HG02642 (cell line): ENCODE measurements around the gene KRT80.

Source experiments
- ATAC-seq: cut with Tn5 transposase; IDR thresholded peaks from one replicate; pipeline ENCODE4 v1.9.1; 2021; ENCODE audit warnings: mild to moderate bottlenecking; ENCODE audit not compliant: unreplicated experiment, poor library complexity

Gene KRT80

GRCh38 chr12:52229836-52230343 is 38.1 kb upstream of the KRT80 start:
- ATAC-seq = no peak

- no peak for ATAC-seq
Observed at GRCh38 chr12:52228931-52229330, 37.1 kb upstream of the KRT80 start.

GRCh38 chr12:52228366-52228765 is 36.6 kb upstream of the KRT80 start:
- no peak for ATAC-seq

GRCh38 chr12:52227606-52228166 is 35.9 kb upstream of the KRT80 start:
- ATAC-seq = no peak

GRCh38 chr12:52226446-52226845 is 34.6 kb upstream of the KRT80 start:
- ATAC-seq = no peak

- ATAC-seq = no peak
Observed at GRCh38 chr12:52225752-52226151, 33.9 kb upstream of the KRT80 start.

- ATAC-seq = no peak
Observed at GRCh38 chr12:52224151-52224550, 32.3 kb upstream of the KRT80 start.

GRCh38 chr12:52223406-52224039 is 31.7 kb upstream of the KRT80 start:
- no peak for ATAC-seq

GRCh38 chr12:52222692-52223091 is 30.9 kb upstream of the KRT80 start:
- ATAC-seq = no peak

GRCh38 chr12:52221912-52222457 is 30.2 kb upstream of the KRT80 start:
- ATAC-seq = no peak

- ATAC-seq = no peak
Observed at GRCh38 chr12:52221070-52221781, 29.4 kb upstream of the KRT80 start.

- no peak for ATAC-seq
Observed at GRCh38 chr12:52220477-52220876, 28.7 kb upstream of the KRT80 start.

GRCh38 chr12:52218001-52218400 is 26.2 kb upstream of the KRT80 start:
- ATAC-seq = no peak

- ATAC-seq = no peak
Observed at GRCh38 chr12:52217223-52217622, 25.4 kb upstream of the KRT80 start.

- ATAC-seq = no peak
Observed at GRCh38 chr12:52216807-52217206, 25.0 kb upstream of the KRT80 start.

GRCh38 chr12:52216100-52216499 is 24.3 kb upstream of the KRT80 start:
- ATAC-seq = no peak

- ATAC-seq = no peak
Observed at GRCh38 chr12:52215587-52216031, 23.8 kb upstream of the KRT80 start.

GRCh38 chr12:52214421-52214802 is 22.6 kb upstream of the KRT80 start:
- ATAC-seq = no peak

- peak; percentile 66 for ATAC-seq
Observed at GRCh38 chr12:52213564-52214420, 22.0 kb upstream of the KRT80 start.
